HAP-1 (cell line): ENCODE data around the gene TARM1.
"Not testable (repeated sequence)": the region's sequence is repeated elsewhere in the genome, so short reads cannot be mapped to it uniquely, and the experiment has no call there.

Source experiments
- DNase-seq, 2 experiments: peaks; one replicate each; pipeline ENCODE4 v3.0.0-alpha.2; 2016 to 2020; ENCODE audit warnings: low spot score in 2 of 2
- H3K27me3 ChIP-seq: fragments of 250-450 bp; sonication (Bioruptor Pico); 2 replicates; pipeline ENCODE4 v1.5.1; 2020; ENCODE audit warnings: low read depth, mild to moderate bottlenecking, moderate library complexity
- H3K36me3 ChIP-seq: fragments of 250-450 bp; sonication (Bioruptor Pico); replicated peaks from 2 replicates; pipeline ENCODE4 v1.5.1; 2020; ENCODE audit warnings: mild to moderate bottlenecking
- H3K4me1 ChIP-seq: fragments of 250-450 bp; sonication (Bioruptor Pico); 2 replicates; pipeline ENCODE4 v1.5.1; 2020; ENCODE audit warnings: mild to moderate bottlenecking
- H3K4me3 ChIP-seq: fragments of 250-450 bp; sonication (Bioruptor Pico); 2 replicates; pipeline ENCODE4 v1.5.1; 2020; ENCODE audit warnings: mild to moderate bottlenecking, moderate library complexity
- H3K9me3 ChIP-seq: fragments of 250-450 bp; sonication (Bioruptor Pico); 2 replicates; pipeline ENCODE4 v1.5.1; 2020; ENCODE audit warnings: mild to moderate bottlenecking, moderate library complexity
- in situ Hi-C: fragments of 300-500 bp; cut with MboI; formaldehyde crosslinking; loops from 3 replicates; pipeline ENCODE4 v1.14.3; 2020; ENCODE audit warnings: low sequenced_read_pairs, inconsistent platforms, mixed read lengths

Gene TARM1

DNA sequence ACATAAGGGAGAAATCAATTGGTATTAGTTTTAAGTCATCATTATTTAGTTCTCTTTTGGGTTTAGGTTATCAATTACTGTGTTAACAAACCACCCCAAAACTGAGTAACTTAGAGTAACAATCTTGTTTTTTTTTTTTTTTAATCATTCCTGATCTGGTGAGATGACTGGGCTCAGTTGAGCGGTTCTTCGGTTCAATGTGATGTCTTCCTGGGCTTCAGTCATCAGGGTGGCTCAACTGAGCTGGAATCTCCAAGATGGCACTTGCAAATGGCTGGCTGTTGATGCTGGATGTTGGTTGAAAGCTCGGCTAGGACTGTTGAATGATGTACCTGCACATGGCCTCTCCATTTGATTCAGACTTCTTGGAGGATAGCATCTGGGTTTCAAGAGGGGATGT, 3.2 kb upstream of the TARM1 start:
- in situ Hi-C loops: no loop called here
- Histone ChIP-seq H3K36me3 (no peaks in the 10 kb centered on the region), H3K4me1 (no peaks in the 10 kb centered on the region), H3K9me3 (no peaks in the 10 kb centered on the region), H3K27me3 (0 out of 2 replicates have a peak, but pooled peaks cover 2% of the 10 kb centered on the region), H3K4me3 (no peak overlapping the region)
- no peak for DNase-seq

GRCh38 chr19:54077334-54077733, 3.8 kb downstream of the TARM1 start:
- no peaks in the 10 kb centered on the region for H3K36me3 ChIP-seq
- H3K4me1 ChIP-seq: no peaks in the 10 kb centered on the region
- DNase-seq: no peak
- in situ Hi-C loops: no loop called here
- H3K9me3 ChIP-seq: no peaks in the 10 kb centered on the region
- no peaks in the 10 kb centered on the region for H3K27me3 ChIP-seq
- no peak overlapping the region for H3K4me3 ChIP-seq

DNA sequence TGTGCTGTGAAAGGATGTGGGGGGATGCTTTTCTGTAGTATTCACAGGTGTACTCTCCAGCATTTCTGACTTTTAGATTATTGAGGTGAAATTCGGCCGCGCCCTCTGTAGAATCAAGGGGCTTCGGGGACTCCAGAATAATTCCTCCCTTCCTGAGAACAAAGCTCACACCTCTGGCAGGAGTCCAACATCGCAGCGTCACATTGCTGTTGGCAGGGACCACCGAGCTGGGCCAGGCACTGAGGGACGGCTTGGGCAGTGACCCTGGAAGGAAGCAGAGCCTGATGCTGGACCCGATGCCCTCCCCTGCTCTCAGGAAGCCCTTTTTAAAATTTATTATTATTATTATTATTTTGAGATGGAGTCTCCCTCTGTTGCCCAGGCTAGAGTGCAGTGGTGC, 6.3 kb downstream of the TARM1 start:
- DNase-seq: no peak
- Histone ChIP-seq H3K9me3 (no peaks in the 10 kb centered on the region), H3K4me1 (no peaks in the 10 kb centered on the region), H3K36me3 (no peaks in the 10 kb centered on the region), H3K4me3 (no peak overlapping the region), H3K27me3 (no peaks in the 10 kb centered on the region)
- in situ Hi-C loops: no loop called here

DNA sequence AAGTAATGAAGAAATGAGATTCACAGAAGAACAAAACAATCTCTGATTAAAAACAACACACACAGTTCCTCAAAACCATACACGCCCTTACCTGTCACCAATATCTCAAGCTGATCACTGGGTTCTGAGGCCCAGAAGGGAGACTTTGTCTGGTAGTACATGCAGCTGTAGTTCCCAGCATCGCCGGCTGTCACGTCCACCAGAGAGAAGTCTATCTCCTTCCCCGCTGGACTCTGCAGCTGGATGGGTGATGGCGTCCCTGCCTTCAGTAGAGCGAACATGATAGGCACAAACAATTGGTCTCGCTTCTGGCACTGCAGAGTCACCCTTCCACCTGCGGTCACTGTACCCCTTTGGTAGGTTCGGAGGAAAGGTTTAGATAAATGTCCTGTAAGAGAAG, 7.3 kb downstream of the TARM1 start:
- Histone ChIP-seq H3K9me3 (no peaks in the 10 kb centered on the region), H3K36me3 (no peaks in the 10 kb centered on the region), H3K4me1 (no peaks in the 10 kb centered on the region), H3K4me3 (no peak overlapping the region), H3K27me3 (no peaks in the 10 kb centered on the region)
- no peak for DNase-seq
- in situ Hi-C loops: no loop called here

- H3K4me3 ChIP-seq: no peak overlapping the region
- no peaks in the 10 kb centered on the region for H3K27me3 ChIP-seq
- H3K9me3 ChIP-seq: no peaks in the 10 kb centered on the region
- H3K36me3 ChIP-seq: no peaks in the 10 kb centered on the region
- in situ Hi-C loops: no loop called here
- no peak for DNase-seq
- H3K4me1 ChIP-seq: no peaks in the 10 kb centered on the region
These were observed 11.7 kb downstream of the TARM1 start for GRCh38 chr19:54069470-54069869.

- no peaks in the 10 kb centered on the region for H3K9me3 ChIP-seq
- H3K4me1 ChIP-seq: no peaks in the 10 kb centered on the region
- H3K27me3 ChIP-seq: no peaks in the 10 kb centered on the region
- DNase-seq: no peak
- H3K4me3 ChIP-seq: no peak within 1 kb of the TSS
- in situ Hi-C loops: no loop called here
- H3K36me3 ChIP-seq: no peaks in the 10 kb centered on the region
These were observed 17.6 kb downstream of the TARM1 start, which contains the start of gene VSTM1 for GRCh38 chr19:54063350-54064116. Gene VSTM1 (minus strand): TSS chr19:54063897. CDS start chr19:54063777, 120 bp downstream.

GRCh38 chr19:54062643-54063042, 18.5 kb downstream of the TARM1 start:
- no peaks in the 10 kb centered on the region for H3K36me3 ChIP-seq
- H3K4me3 ChIP-seq: no peak overlapping the region
- in situ Hi-C loops: no loop called here
- DNase-seq: no peak
- H3K9me3 ChIP-seq: no peaks in the 10 kb centered on the region
- H3K4me1 ChIP-seq: no peaks in the 10 kb centered on the region
- H3K27me3 ChIP-seq: no peaks in the 10 kb centered on the region

- Histone ChIP-seq H3K4me3 (no peak overlapping the region), H3K27me3 (no peaks in the 10 kb centered on the region), H3K36me3 (no peaks in the 10 kb centered on the region), H3K4me1 (no peaks in the 10 kb centered on the region), H3K9me3 (no peaks in the 10 kb centered on the region)
- no peak for DNase-seq
- in situ Hi-C loops: no loop called here
These were observed 33.5 kb downstream of the TARM1 start for GRCh38 chr19:54047616-54048015.

DNA sequence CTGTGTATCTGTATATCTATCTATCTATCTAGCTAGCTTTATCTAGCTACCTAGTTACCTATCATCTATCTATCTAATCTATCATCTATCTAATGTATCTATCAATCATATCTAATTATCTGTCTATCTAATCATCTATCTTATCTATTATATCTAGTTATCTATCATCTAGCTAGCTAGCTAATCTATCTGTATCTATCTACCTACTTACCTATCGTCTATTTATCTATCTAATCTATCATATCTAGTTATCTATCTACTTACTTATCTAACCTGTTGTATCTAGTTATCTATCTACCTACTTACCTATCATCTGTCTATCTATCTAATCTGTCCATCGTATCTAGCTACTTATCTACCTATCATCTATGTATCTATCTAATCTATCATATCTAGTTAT, 35.4 kb downstream of the TARM1 start:
- DNase-seq: no peak
- Histone ChIP-seq H3K9me3 (no peaks in the 10 kb centered on the region), H3K4me3 (no peak overlapping the region), H3K36me3 (no peaks in the 10 kb centered on the region), H3K27me3 (no peaks in the 10 kb centered on the region), H3K4me1 (no peaks in the 10 kb centered on the region)
- in situ Hi-C loops: no loop called here

- Histone ChIP-seq H3K9me3 (no peaks in the 10 kb centered on the region), H3K4me1 (no peaks in the 10 kb centered on the region), H3K36me3 (no peaks in the 10 kb centered on the region), H3K4me3 (no peak overlapping the region), H3K27me3 (no peaks in the 10 kb centered on the region)
- in situ Hi-C loops: no loop called here
- no peak for DNase-seq
These were observed 38.2 kb downstream of the TARM1 start for GRCh38 chr19:54042989-54043388.

DNA sequence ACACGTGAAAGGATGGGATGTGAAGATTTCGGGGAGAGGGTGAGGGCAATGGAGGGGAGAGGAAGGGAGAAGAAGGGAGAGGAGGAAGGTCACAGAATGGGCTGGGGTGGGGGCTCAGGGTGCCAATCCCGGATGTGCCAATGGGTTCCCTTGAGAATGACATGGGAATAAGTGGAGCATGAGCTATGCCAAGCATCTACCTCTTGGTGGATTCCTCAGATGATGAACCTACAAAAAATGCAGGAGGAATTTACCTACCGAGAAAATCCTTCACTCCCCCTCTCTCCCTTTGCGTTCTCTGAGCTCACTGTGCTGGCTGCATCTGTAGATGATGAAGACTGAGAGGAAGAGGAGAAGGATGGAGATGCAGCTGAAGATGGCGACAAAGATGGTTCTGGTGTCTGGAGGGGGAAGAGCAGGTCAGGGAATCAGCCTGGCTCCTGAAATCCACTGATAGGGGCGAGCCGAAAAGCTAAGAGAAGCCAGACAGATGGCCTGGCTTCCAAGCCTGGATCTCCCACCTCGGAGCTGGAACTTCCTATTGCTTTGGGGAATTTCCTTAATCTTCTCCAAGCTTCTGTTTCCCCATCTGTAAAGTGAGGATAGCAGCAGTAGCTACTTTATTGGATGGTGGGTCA, 39.1 kb downstream of the TARM1 start:
- no peaks in the 10 kb centered on the region for H3K27me3 ChIP-seq
- H3K4me1 ChIP-seq: no peaks in the 10 kb centered on the region
- H3K4me3 ChIP-seq: no peak overlapping the region
- in situ Hi-C loops: no loop called here
- no peak for DNase-seq
- H3K9me3 ChIP-seq: no peaks in the 10 kb centered on the region
- H3K36me3 ChIP-seq: no peaks in the 10 kb centered on the region

DNA sequence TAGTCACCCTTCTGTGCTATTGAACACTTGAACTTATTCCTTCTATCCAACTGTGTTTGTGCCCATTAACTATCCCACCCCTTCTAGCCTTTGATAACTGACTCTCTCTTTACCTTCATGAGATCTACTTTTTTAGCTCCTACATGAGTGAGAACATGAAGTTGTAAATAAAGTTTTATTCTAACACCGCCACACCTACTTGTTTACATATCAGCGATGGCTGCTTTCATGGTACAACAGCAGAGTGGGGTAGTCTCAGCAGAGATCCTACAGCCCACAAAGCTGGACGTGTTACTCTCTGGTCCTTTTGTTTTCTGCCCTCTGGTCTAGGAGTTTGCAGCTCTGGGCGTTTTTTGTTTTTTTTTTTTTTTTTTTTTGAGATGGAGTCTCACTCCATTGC, 41.2 kb downstream of the TARM1 start:
- Histone ChIP-seq H3K36me3 (no peaks in the 10 kb centered on the region), H3K4me3 (no peak overlapping the region), H3K9me3 (no peaks in the 10 kb centered on the region), H3K27me3 (no peaks in the 10 kb centered on the region), H3K4me1 (no peaks in the 10 kb centered on the region)
- no peak for DNase-seq
- in situ Hi-C loops: no loop called here

DNA sequence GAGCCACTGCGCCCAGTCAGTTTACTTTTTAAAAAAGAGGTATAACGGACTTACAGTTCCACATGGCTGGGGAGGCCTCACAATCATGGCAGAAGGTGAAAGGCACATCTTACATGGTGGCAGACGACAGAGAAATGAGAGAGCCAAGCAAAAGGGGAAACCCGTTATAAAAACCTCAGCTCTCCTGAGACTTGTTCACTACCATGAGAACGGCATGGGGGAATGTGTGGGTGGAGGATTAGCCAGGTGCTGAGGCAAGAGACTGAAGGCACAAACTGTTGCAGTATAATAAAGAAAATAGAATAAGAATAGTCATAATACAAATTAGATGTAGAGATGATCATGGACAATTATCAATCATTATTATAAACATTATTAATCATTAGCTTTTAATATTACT, 44.6 kb downstream of the TARM1 start:
- H3K36me3 ChIP-seq, H3K27me3 ChIP-seq, H3K4me1 ChIP-seq, H3K4me3 ChIP-seq, H3K9me3 ChIP-seq, DNase-seq, in situ Hi-C loops: not testable (repeated sequence)

DNA sequence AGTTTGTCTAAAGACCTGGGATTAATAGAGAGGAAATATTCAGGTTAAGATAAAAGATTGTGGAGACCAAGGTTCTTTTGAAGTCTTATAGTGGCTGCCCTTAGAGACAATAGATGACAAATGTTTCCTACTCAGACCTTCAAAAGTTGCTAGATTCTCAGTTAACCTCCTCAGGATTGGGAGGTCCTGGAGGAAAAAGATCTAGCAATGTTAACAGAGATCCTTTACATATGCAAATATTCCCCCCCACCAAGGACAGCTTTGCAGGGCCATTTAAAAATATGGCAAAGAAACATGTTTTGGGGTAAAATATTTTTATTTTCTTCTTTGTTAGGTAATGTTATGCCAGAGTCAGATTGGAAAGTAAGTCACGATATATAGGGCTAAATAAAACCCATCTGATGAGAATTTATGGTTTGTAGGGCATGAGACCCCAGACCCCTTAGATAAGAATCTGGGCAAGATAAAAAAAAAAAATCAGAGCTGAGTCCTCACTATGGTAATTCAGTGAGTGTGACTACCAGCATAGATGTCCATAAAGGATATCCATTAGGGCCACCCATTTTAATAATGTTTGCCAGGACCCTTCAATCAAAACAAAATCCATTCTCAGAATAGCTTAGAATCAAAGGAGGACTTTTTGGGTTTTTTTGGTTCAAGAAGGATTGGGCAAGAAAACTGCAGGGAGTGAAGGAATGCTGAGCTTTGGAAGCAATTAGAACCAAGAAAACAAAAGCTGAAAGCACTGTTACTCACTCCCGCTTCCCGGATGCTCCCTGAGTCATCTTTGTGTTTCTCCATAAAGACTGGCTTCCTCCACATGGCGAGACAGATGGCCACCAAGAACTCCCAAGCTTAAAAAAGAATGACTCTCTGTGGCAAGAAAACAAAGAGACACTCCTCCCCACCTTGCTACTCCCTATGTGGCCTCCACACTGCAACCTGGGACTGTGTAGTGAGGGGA, 45.7 kb downstream of the TARM1 start:
- Histone ChIP-seq H3K27me3 (no peaks in the 10 kb centered on the region), H3K4me3 (no peak overlapping the region), H3K36me3 (no peaks in the 10 kb centered on the region), H3K4me1 (no peaks in the 10 kb centered on the region), H3K9me3 (no peaks in the 10 kb centered on the region)
- in situ Hi-C loops: no loop called here
- no peak for DNase-seq
